ENCODE data around the gene PEDS1.
A peak's percentile ranks its signal among the peaks of the same experiment; 100 is the strongest.
"Not testable (repeated sequence)": the region's sequence is repeated elsewhere in the genome, so short reads cannot be mapped to it uniquely, and the experiment has no call there.

PEDS1 gene

DNA sequence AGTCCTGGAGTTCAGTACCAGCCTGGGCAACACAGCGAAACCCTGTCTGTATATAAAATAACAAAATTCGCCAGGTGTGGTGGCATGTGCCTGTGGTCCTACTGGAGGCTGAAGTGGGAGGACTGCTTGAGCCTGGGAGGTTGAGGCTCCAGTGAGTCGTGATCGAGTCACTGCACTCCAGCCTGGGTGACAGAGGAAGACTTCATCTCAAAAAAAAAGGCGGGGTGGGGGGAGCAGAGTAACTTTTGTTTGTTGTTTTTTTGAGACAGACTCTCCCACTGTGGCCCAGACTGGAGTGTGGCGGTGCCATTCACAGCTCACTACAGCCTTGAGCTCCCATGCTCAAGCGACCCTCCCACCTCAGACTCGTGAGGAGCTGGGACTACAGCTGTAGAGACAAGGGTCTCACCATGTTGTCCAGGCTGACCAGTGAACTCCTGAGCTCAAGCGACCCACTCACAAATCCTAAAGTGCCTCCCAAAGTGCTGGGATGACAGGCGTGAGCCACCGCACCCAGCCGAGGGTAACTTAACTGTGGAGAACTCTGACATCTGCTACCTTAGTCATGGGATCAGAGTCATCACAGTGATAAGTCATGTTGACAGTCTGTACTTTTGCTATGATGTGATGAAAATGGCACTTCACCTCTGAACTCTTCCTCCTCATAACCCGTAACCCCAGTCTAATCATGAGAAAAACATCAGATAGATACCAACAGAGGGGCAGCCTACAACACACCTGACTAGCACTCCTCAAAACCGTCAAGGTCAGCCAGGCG is 16.5 kb downstream of the PEDS1 start:
- DNase-seq (ENCODE audit: low read depth in 2 of 2) = no peak

DNA sequence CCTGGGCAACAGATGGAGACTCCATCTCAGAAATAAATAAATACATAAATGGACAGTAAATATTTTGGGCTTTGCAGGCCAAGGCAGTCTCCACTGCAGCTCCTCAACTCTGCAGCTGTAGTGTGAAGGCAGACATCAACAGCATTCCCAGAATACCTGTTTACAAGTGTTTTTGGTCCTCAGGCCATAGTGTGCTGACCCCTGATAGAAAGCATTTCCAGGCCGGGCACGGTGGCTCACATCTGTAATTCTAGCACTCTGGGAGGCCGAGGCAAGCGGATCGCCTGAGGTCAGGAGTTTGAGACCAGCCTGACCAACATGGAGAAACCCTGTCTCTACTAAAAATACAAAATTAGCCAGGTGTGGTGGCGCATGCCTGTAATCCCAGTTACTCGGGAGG is 18.4 kb downstream of the PEDS1 start:
- not testable (repeated sequence) for DNase-seq (ENCODE audit: low read depth in 2 of 2)

DNA sequence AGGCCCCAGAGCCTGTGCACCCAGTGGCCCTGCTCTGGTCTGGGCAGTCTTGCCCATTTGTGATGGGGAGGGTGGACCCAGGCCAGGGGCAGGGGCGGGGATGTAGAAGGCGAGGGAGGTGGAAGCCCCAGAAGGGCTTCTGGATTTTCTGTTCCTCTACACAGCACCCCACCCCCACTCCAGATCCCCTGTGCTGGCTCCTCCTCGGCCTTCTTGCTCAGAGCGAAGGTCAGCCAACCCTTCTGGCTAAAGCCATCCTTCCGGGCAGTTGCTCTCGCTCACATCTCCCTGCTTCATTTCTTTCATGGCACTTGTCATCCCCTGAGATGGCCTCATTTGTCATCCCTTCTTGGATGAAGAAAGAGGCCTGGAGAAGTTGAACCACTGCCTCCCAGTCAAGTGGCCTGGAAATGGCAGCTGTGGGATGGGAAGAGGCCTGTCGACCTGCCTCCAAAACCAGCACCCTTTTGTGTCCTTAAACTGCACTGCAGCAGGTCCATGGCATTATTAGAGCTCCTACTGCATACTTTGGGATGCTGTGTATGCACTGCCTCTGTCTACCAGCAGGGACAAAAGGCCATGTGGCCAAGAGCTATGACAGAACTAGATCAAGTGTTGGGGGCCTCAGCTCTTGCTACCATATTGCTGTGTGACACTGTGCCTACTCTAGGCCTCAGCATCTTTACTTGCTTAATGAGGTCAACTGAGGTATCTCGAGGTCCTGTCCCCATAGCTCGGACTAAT is 19.9 kb downstream of the PEDS1 start:
- DNase-seq (ENCODE audit: low read depth in 2 of 2) = no peak

DNA sequence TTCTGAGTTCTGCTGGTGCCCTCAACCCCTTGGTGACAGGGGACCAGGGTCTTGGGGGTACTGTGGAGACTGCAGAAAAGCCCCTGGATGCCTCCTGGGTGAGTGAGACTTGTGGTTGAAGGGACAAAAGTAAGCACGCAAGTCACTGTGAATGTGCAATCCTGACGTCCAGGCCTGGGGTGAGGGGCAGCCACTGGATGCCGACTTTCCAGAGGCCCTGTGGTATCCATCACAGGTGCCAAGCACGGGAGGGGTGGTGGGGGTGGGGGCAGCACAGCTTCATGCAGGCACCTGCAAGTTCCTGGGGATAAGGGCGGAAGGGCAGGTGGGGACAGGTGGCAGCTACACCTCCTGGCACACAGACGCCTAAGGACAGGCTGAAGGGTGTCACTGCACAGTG is 20.5 kb downstream of the PEDS1 start:
- DNase-seq (ENCODE audit: low read depth in 2 of 2) = no peak

DNA sequence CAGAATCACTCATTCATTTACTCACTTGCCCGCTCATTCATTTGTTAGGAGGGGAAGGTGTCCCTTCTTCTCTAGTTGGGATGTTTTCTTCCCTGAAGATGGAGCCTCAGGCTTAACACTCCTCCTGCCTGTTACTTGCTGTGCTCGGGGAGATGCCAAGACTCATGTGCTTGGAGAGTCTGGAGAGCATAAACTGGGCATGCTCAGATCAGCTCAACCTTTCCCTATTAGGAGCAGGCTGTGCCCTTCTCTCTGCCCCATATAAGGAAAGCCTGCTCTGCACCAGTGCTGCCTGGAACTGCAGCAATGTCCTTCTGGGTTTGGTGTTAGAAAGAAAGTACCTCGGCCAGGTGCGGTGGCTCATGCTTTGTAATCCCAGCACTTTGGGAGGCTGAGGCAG is 22.5 kb downstream of the PEDS1 start:
- no peak for DNase-seq (ENCODE audit: low read depth in 2 of 2)

DNA sequence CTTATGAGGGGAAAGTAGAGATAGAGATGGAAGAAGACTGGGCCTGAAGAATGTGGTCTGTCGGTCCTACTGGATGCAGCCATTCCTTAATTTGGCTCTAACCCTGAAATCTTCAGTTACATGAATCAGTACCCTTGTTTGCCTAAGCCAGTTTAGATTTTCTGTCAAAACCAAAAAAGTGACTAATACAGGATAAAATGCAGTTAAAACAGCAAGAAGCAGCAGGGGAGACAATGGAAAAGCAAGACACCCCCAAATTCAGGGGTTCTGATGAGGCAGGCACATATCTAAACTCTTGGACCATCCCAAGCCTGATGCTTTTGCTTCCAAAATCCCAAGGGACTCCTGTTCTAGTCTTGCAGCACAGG is 23.2 kb downstream of the PEDS1 start:
- no peak for DNase-seq (ENCODE audit: low read depth in 2 of 2)

DNA sequence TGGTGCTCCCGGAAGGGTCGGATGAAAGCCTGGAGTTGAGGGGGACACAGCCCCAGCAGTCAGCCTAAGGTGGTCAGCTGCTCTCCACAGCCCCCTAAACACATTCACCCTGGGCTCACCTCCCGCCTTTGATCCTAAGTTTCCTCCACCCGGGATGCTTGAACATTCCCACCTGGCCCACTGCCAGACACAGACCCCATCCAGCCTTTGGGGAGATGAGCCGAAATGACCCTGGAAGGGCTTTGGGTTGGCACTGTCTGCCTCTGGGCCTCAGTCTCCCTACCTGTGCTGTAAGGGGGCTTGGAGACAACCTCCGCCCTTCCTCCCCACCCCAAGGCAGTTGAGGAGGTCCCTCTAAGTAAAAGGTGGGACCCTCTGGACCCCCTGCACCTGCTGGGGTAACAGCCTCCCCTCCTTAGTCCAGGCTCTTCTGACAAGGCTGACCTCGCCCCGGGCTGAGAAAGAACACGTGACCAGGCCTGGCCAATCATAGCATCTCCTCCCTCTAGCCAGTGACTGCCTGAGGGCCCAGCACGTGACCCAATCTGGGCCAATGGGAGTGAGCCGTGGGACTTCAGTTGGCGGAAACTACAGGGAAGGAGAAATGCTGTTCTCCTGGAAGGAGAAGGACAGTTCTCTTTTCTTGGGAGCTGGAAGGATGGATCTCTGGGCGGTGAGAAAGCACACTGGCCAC is 23.7 kb downstream of the PEDS1 start:
- DNase-seq (ENCODE audit: low read depth in 2 of 2) = no peak

DNA sequence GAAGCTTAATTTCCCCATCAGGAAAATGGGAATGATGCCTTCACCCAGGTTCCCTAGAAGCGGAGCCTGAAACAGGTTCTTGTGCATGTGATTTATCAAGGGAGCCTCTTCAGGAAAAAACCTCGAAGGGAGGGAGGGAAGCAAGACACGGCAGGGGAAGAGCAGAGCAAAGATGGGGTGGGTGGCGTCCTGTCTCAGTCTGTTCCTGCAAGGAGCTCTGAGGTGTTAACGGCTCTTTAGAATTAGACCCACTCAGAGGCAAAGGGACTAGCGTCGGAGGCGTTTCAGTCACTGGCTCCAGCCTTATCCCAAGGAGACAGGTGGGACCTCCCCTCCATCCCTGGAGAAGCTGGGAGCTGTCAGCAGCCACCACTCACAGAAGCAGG is 25.0 kb downstream of the PEDS1 start:
- DNase-seq (ENCODE audit: low read depth in 2 of 2) = no peak

DNA sequence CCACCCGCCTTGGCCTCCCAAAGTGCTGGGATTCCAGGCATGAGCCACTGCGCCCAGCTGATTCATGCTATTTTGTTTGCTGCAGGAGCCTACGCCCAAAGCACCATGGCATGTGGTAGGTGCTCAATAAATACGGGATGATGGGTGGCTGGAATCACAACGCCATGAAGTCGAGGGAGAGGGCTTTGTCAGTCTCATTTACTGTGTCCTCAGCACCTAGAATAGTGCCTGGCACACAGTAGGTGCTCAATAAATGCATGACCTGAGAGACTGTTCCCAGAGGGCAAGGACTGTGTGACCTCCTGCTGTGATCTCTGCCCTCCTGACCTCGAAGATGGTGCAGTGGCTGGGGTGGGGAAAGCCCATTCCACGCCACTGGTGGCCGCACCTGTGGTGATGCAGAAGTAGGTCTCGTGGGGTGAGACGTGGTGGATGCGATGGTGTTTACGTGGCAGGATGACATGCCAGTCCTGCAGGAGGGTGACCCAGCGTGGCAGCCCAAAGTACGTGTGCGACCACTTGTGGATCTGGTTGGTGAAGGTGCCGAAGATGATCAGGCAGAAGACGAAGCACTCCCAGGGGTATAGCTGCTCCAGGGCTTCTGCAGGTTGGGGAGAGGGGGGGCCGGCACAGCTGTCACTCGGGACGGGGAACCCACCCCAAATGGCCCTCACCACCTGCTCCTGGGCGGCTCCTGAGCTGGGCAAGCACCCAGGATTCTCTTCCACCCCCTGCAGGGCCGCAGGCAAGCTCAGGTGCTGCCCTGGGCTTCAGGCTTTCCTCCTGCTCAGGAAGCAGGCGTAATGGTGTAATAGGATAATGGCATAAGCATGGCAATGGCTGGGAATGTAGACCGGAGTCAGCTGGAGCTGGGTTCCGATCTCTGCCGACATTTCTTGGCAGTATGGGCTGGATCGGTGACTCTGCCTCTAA is 25.7 kb downstream of the PEDS1 start:
- DNase-seq (ENCODE audit: low read depth in 2 of 2) = no peak

DNA sequence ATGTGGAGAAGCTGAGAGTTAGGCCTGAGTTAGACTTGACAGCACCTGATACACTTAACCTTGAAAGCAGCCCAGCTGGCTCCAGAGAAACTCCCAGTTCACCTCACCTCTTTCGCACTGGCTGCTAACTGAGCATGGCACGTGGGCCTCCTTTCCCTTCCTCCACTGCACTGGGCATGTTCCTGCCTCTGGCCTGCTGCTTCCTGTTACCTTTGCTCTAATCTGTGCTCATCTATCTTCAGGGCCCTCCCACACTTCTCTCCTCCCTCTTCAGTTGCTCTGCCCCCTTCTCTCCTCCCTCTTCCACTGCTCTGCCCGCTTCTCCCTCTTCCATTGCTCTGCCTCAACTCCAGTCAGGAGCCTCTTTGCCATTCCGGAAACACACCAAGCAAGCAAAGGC is 26.9 kb downstream of the PEDS1 start:
- DNase-seq (ENCODE audit: low read depth in 2 of 2) = no peak

DNA sequence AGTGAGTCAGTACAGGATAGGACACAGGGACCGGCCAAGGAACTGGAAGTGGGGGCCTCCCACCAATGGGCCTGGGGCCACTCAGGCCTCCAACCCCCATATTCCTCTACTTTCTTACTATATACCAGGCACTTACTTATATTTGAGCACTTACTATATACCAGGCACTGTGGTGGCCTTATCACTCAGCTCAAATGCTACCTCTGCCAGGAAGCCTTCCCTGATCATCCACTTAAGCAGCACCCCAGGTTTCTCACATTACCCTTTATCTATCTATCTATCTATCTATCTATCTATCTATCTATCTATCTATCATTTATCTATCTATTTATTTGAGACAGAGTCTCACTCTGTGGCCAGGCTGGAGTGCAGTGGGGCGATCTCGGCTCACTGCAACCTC is 28.2 kb downstream of the PEDS1 start:
- DNase-seq (ENCODE audit: low read depth in 2 of 2) = no peak

DNA sequence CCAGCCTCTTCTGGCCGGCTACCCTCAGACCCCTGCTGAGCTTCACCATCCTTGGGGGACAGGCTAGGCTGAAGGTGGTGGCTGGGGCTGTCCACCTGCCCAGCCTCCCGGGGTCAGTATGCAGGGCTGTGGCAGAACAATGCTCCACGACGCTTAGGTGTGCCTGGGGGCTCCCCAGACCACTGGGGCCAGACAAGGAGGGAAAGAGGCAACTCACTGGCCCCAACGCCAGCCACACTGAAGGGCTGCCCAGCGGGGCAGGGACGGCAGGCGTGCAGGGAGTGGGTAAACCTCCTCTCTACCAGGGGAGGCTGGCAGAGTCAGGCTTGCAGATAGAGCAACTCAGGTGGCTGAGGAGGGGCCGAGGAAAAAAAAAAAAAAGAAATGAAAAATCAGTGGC is 29.0 kb downstream of the PEDS1 start:
- DNase-seq (ENCODE audit: low read depth in 2 of 2) = no peak

DNA sequence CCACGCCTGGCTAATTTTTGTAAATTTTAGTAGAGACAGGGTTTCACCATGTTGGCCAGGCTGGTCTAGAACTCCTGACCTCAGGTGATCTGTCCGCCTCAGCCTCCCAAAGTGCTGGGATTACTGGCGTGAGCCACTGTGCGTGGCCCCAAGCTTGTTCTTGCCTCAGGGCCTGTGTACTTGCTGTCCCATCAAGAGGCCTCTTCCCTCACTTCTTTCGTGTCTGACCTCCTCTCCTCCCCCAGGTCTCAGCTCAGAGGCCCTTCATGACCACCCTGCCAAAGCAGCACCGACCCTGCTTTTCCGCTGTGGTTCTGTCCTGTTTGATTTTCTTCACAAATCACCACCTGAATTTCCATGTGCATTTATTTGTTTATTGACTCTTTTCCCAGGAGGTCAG is 30.1 kb downstream of the PEDS1 start:
- no peak for DNase-seq (ENCODE audit: low read depth in 2 of 2)

DNA sequence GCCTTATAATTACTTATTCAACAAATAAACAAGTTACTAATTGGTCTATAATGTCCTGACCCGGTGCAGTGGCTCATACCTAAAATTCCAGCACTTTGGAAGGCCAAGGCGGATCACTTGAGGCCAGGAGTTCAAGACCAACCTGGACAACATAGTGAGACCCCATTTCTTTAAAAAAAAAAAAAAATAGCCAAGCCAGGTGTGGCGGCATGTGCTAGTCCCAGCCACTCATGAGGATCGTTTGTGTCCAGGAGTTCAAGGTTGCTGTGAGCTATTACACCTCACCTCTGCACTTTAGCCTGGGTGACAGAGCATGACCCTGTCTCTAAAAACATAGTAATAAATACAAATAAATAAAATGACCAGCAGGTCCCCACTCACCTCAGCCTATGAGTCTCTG is 30.8 kb downstream of the PEDS1 start:
- DNase-seq (ENCODE audit: low read depth in 2 of 2) = no peak

DNA sequence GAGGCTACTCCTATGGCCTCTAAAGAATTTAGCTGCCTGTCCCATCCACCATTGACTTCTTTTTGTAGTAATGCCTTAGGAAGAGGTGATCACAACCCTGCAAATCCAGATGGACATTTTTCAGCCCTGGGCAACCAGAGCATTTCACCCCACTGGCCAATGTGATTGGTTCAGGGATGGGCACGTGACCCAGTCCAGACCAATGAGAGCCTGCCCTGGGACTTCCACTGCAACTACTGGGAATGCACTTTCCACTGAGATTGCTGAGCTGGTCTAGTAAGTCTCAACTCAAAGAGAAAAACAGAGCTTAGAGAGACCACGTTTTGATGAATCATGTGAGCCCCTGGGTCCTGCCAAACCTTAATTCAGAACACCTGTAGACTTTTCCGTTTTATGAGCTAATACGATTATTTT is 31.7 kb downstream of the PEDS1 start:
- no peak for DNase-seq (ENCODE audit: low read depth in 2 of 2)

DNA sequence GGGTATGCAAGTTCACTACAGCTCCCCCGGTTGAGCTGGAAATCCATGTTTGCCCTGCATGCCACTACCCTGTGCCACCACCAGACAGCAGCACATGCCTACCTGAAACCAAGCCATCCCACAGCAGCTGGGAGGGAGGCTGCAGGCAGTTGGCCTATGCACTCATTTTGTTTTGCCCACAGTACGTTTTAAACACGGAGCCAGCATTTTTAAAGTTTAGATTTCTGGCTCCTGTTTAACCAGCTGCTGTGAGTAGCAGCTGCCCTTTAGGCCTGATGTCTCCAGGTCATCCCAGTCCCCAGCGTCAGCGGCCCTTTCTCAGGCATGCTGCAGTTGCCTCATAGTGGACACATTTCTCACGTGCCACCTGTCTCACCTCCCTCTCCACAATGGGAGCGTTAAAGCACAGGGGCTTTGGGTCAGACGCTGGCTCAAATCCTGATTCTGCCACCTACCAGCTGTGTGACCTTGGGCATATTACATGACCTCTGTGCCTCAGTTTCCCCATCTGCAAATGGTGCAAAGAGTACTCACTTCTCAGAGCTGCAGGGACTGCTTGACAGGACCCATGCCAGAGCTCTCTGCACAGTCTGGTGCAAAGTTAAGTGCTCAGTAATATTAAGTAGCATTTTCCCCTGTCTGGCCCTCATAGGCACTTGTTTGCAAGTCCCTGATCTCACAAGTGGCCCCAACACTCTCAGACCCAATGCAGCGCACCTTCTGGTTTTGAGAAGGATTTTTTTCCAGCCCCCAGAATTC is 32.4 kb downstream of the PEDS1 start:
- peak in 1 of 2 experiments; percentile 37 for DNase-seq (ENCODE audit: low read depth in 2 of 2)

DNA sequence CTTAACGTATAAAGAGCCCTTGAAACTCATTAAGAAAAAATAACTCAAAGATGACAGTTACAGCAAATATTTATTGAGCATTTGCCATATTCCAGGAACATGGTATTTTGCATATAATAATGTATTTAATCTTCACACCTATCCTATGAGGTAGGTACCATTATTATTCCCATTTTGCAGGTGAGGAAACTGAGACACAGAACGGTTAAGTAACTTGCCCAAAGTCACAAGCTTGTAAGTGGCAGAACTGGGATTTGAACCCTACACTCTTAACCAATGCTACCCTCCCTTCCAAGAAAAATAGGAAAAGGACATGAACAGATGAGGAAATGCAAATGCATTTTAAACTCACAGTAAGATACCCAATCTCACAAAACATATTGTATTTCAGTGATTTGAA is 35.3 kb downstream of the PEDS1 start:
- DNase-seq (ENCODE audit: low read depth in 2 of 2) = no peak

DNA sequence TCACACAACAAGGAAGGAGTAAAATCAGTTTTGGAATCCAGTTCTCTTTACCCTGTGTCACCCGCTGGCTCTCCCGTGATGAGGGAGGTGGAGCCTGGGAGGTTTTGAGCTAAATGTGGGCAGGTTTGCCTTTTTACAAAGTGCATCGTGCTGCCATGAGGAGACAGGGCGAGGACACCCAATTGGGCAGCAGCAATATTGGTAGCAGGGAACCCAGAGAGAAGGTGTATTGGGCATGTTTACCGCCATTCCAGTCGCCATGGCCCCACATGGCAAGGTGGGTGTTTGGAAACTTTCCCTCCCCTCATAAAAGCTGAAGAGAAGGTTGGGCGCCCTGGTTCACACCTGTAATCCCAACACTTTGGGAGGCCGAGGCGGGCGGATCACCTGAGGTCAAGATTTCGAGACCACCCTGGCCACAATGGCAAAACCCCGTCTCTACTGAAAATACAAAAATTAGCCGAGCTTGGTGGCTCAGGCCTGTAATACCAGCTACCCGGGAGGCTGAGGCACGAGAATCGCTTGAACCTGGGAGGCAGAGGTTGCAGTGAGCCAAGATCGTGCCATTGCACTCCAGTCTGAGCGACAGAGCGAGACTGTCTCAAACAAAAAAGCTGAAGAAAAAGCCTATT is 37.0 kb downstream of the PEDS1 start:
- no peak for DNase-seq (ENCODE audit: low read depth in 2 of 2)

DNA sequence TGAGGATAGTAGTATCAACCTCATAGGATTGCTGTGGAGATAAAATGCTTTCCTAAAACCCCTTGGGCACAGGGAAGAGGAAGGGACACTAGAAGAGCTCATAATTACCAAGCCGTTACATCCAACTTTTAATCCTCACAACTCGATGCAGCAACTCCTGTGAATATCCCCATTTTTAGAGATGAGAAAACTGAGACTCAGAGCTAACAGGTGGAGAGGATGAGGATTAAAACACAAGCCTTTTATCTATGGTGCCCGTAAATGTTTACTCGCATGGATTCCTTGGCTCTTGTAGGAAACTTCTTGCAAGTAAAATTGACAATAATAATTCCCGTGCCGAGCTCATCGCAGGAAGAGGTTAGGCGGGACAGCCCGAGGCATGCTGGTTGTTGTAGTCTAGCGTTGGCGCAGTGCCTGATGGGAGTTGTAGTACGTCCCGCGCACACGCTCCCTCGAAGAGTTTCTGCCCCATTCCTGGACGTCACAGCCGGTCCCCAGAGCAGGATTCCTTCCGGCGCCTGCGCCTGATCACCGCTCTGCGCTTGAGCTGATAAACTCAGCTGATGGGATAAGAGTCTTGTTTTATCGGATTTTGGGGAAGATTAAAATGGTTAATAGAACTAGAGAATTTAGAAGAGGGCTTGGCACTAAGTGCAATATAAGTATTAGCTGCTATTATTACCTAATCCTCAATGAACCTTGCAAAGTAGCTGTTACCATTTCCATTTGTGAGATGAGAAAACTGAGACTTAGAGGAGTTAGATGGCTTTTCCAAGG is 37.7 kb downstream of the PEDS1 start:
- peak; percentile 87 for DNase-seq (ENCODE audit: low read depth in 2 of 2)

DNA sequence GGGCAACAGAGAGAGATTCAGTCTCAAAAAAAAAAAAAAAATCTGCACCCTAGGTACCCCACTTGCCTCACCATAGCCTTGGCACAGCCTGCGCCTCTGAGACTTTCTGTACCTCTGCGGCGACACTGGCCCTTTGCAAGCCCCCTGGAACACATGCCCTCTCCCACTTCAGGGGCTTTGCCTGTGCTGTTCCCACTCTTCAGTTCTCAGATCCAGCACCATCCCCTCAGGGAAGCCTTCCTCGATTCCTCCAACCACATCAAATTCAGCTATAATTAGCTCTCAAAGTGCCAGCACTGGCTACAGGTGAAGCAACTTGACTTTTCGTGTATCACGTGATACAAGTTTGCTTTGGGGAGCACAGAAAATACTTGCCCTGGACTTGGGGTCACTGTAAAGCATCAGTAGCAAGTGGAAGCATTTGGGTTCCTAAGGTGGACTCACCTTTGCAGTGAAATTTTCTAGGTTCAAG is 38.4 kb downstream of the PEDS1 start:
- DNase-seq (ENCODE audit: low read depth in 2 of 2) = no peak
